Astrocyte of the cerebellum (primary cell): ENCODE measurements around the gene PSMD7.
"Not testable (repeated sequence)": the region's sequence is repeated elsewhere in the genome, so short reads cannot be mapped to it uniquely, and the experiment has no call there.

Experiments
- DNase-seq: peaks from one replicate; pipeline ENCODE4 v3.0.0-alpha.2; 2011; ENCODE audit warnings: low read depth
- H3K4me3 ChIP-seq: 2 replicates; pipeline ENCODE4 v1.5.1; 2011; ENCODE audit warnings: mild to moderate bottlenecking, low read depth, low read length, moderate library complexity
- in situ Hi-C: cut with HindIII; loops from 2 replicates; pipeline ENCODE4 v1.10.0; 2017; ENCODE audit warnings: low sequenced_read_pairs

PSMD7 gene

DNA sequence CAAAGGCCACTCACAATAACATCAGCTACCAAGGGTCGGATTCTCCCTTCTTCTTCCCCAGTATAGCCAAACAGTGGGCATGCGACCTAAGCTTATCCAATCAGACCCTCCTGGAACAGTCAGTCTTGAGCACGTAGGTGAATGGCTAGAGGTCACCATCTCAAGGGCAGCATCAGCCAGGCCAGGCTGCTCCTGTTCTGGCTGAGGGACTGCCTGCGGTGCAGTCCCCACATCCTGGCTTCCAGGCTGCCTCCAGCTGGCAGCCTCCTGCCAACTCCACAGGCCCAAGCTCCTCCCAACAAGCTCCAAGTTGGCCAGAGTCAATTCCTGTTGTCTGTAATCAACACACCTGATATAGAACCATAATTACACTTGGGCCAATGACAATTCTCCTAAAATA, 56.4 kb downstream of the PSMD7 start:
- H3K4me3 ChIP-seq, in situ Hi-C loops, DNase-seq: not testable (repeated sequence)
